CD4-positive, CD25-positive, alpha-beta regulatory T cell (primary cell): ENCODE results near the gene STAM. TPM values are rescaled to one million over a fixed set of nuclear protein-coding genes. Genes with fewer than 3 reads are reported as not detected.

ENCODE experiments used
- ATAC-seq, 2 donors: fragments of 150-1000 bp; cut with Tn5 transposase; one replicate each; pipeline ENCODE4 v1.10.0; 2021; ENCODE audit warnings: low read depth in 2 of 2, moderate number of reproducible peaks in 2 of 2, moderate library complexity in 1 of 2
- DNase-seq, 3 donors: peaks; one replicate each; pipeline versions ENCODE4 v3.0.0 to v3.0.0-alpha.2; 2012 to 2022; ENCODE audit warnings: mixed read lengths in 1 of 3
- H3K27ac ChIP-seq: one replicate; pipeline ENCODE4 v1.7.0; 2013; ENCODE audit warnings: mild to moderate bottlenecking, low read length; ENCODE audit not compliant: insufficient read depth, poor library complexity, severe bottlenecking
- H3K27me3 ChIP-seq: one replicate; pipeline ENCODE4 v1.7.0; 2013; ENCODE audit warnings: low read length; ENCODE audit not compliant: control insufficient read depth, insufficient read depth
- H3K36me3 ChIP-seq: one replicate; pipeline ENCODE4 v1.7.0; 2013; ENCODE audit warnings: mild to moderate bottlenecking, low read length, moderate library complexity; ENCODE audit not compliant: control insufficient read depth, insufficient read depth
- H3K4me1 ChIP-seq: 2 replicates; pipeline ENCODE4 v1.7.0; 2013; ENCODE audit warnings: mild to moderate bottlenecking, low read length; ENCODE audit not compliant: insufficient read depth, control insufficient read depth, poor library complexity, severe bottlenecking
- H3K4me3 ChIP-seq: one replicate; pipeline ENCODE4 v1.7.0; 2013; ENCODE audit warnings: low read depth, mild to moderate bottlenecking, low read length, moderate library complexity
- H3K9me3 ChIP-seq, 2 experiments: 1 replicate in 1 of 2; 2 replicates in 1 of 2; pipeline ENCODE4 v1.7.0; 2013; ENCODE audit warnings: low read length in 2 of 2, mild to moderate bottlenecking in 1 of 2, moderate library complexity in 1 of 2; ENCODE audit not compliant: control insufficient read depth in 2 of 2
- H3K27ac Mint-ChIP-seq, 3 donors: one replicate each; pipeline ENCODE4 v1.8.0; 2020 to 2022; ENCODE audit warnings: mild to moderate bottlenecking in 3 of 3, mixed read lengths in 3 of 3, moderate library complexity in 2 of 3
- H3K27me3 Mint-ChIP-seq: one replicate; pipeline ENCODE4 v1.8.0; 2022; ENCODE audit warnings: mild to moderate bottlenecking, mixed read lengths
- H3K36me3 Mint-ChIP-seq: one replicate; pipeline ENCODE4 v1.8.0; 2020; ENCODE audit warnings: mixed read lengths
- H3K4me1 Mint-ChIP-seq, 4 donors: one replicate each; pipeline ENCODE4 v1.8.0; 2020 to 2022; ENCODE audit warnings: mixed read lengths in 4 of 4, mild to moderate bottlenecking in 1 of 4
- H3K4me3 Mint-ChIP-seq, 4 donors: one replicate each; pipeline ENCODE4 v1.8.0; 2020 to 2022; ENCODE audit warnings: mild to moderate bottlenecking in 4 of 4, mixed read lengths in 4 of 4, moderate library complexity in 3 of 4
- H3K9me3 Mint-ChIP-seq, 7 donors: one replicate each; pipeline ENCODE4 v1.8.0; 2020 to 2022; ENCODE audit warnings: mixed read lengths in 7 of 7, mild to moderate bottlenecking in 3 of 7, moderate library complexity in 2 of 7
- polyA plus RNA-seq, 4 donors: library from polyadenylated mRNA; unstranded; fragments of 300-500 nt; fragmentation: Illumina TruSeq; gene quantifications; one replicate each; pipeline ENCODE4 v1.2.3, GENCODE V29; 2021
- total RNA-seq: library from RNA; stranded (reverse); gene quantifications from one replicate; pipeline ENCODE4 v1.2.3, GENCODE V29; 2022

Gene STAM
- total and polyA plus RNA-seq, 5 donors from 2014 or later, result 48.0 to 154 (median 69.6) TPM

DNA sequence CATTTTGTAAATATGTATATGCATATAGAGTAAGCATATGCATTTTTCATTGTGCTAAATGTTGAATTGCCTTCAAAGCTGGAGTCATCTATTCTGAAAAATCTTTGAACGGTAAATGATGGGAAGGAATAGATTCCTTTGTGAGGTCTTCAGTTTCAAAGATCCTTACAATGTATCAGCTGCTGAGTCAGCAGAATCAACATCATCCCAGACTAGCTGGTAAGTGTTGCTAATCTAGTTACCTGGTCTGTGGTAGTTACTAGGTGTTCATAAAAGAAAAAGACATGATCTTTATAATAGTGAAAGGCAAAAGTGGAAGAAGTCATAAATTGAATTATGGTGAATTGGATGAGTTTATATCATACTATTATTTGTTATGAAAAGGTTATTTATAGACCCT, 10.6 kb upstream of the STAM start:
- Histone ChIP-seq H3K27ac (no peak overlapping the region), H3K4me3 (no peak overlapping the region), H3K9me3 (no peaks in the 10 kb centered on the region), H3K27me3 (peaks cover 2% of the 10 kb centered on the region), H3K4me1 (no peaks in the 10 kb centered on the region), H3K36me3 (no peaks in the 10 kb centered on the region)
- Mint-ChIP-seq H3K27ac (no peak overlapping the region), H3K36me3 (no peaks in the 10 kb centered on the region), H3K27me3 (peaks cover 4% of the 10 kb centered on the region), H3K4me1 (no peaks in the 10 kb centered on the region), H3K9me3 (peaks cover 0 to 2% (median 0%) of the 10 kb centered on the region in 7 donors), H3K4me3 (no peak overlapping the region)
- no peak for ATAC-seq
- no peak for DNase-seq

GRCh38 chr10:17637869-17638268, 6.1 kb upstream of the STAM start:
- Histone ChIP-seq H3K36me3 (no peaks in the 10 kb centered on the region), H3K9me3 (peaks cover 0 to 2% of the 10 kb centered on the region in 2 experiments), H3K27ac (no peak overlapping the region), H3K4me1 (peaks cover 4% of the 10 kb centered on the region), H3K4me3 (no peak overlapping the region), H3K27me3 (peaks cover 2% of the 10 kb centered on the region)
- DNase-seq (no peak), ATAC-seq (no peak)
- H3K9me3 Mint-ChIP-seq, result peaks cover 0 to 4% (median 0%) of the 10 kb centered on the region in 7 donors
- peak overlapping the region in 1 of 4 donors; percentile 4 for H3K4me3 Mint-ChIP-seq
- H3K27ac Mint-ChIP-seq, result no peak overlapping the region
- H3K27me3 Mint-ChIP-seq, result peaks cover 4% of the 10 kb centered on the region
- H3K4me1 Mint-ChIP-seq, result peaks cover 0 to 12% (median 4%) of the 10 kb centered on the region in 4 donors
- H3K36me3 Mint-ChIP-seq, result no peaks in the 10 kb centered on the region

DNA sequence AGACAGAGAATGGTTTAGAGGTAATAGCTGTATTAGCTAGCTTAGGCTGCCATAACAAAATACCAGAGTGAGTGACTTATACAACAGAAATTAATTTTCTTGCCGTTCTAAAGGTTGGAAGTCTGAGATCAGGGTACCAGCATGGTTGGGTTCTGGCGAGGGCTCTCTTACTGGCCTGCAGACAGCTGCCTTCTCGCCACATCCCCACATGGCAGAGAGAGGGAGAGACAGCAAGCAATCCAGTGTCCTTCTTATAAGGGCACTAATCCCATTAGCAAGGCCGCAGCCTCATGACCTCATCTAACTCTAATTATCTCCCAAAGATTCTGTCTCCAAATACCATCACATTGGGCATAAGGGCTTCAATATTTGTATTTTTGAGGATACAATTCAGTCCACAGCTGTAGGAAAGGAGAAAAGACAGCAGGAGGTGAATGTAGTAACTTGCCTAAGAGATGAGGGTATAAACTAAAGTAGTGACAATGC, 3.6 kb upstream of the STAM start:
- H3K4me3 Mint-ChIP-seq, result peak overlapping the region in 2 of 4 donors; percentile 23 to 67
- no peak overlapping the region for H3K27ac Mint-ChIP-seq
- H3K4me1 Mint-ChIP-seq, result peaks cover 0 to 31% (median 8%) of the 10 kb centered on the region in 4 donors
- Histone ChIP-seq H3K9me3 (peaks cover 0 to 2% of the 10 kb centered on the region in 2 experiments), H3K4me1 (peaks cover 12% of the 10 kb centered on the region), H3K27ac (no peak overlapping the region), H3K4me3 (no peak overlapping the region), H3K27me3 (no peaks in the 10 kb centered on the region), H3K36me3 (no peaks in the 10 kb centered on the region)
- peaks cover 0 to 4% (median 0%) of the 10 kb centered on the region in 7 donors for H3K9me3 Mint-ChIP-seq
- H3K36me3 Mint-ChIP-seq, result peaks cover 10% of the 10 kb centered on the region
- ATAC-seq, result no peak
- H3K27me3 Mint-ChIP-seq, result peaks cover 9% of the 10 kb centered on the region
- no peak for DNase-seq

DNA sequence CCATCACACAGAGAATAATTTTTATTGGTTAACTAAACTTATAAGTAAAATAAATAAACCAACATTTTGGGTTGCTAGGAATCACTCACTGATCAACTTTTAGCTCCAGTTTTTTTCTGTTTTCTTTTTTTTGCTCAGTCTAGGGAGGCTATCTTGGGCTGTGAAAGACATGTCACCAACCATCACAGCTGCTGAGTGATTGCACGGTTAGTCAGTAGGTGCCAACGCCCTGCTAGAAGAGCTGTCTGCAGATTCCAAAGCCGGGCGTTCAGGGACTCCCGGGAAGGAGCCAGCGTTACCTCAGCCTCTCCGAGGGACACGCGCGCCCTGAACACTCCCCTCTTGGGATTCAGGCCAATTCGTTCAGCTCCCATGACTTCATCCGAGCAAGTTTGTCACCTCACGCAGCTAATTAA, 604 bp upstream of the STAM start:
- H3K4me1 ChIP-seq, result peaks cover 35% of the 10 kb centered on the region
- no peaks in the 10 kb centered on the region for H3K27me3 ChIP-seq
- H3K9me3 ChIP-seq, result peaks cover 0 to 2% of the 10 kb centered on the region in 2 experiments
- Mint-ChIP-seq H3K4me3 (peak overlapping the region; percentile 94 to 100 (median 100)), H3K36me3 (peaks cover 28% of the 10 kb centered on the region), H3K9me3 (peaks cover 0 to 1% (median 0%) of the 10 kb centered on the region in 7 donors), H3K27me3 (peaks cover 5% of the 10 kb centered on the region), H3K4me1 (peaks cover under 1 to 54% (median 18%) of the 10 kb centered on the region in 4 donors), H3K27ac (peak overlapping the region; percentile 100)
- DNase-seq (peak in 1 of 3 donors; percentile 29), ATAC-seq (peak in 1 of 2 donors; percentile 2)
- peaks cover 11% of the 10 kb centered on the region for H3K36me3 ChIP-seq
- peak overlapping the region; percentile 100 for H3K4me3 ChIP-seq
- peak overlapping the region; percentile 97 for H3K27ac ChIP-seq

DNA sequence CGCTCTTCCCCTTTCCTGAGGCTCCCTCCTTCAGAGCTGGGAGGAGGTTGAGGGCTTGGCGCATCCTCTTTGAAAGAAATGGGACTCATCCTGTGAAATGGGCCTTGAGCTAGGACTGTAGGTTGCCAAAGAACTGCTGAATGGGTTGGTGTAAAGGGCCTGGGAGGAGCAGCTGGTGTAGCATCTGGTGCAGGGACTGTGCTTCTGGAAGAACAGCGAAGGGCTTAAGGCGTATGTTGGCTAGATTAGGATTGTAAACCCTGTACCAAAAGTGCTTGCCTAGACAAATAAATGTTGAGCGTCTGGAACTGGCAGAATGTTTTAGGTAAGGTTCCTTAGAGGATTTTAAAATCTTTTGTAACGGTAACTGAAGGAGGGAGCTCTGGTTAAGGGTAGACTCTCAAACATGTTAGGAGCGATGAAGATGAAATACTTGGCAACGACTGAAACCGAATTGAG, 563 bp downstream of the STAM start:
- H3K4me1 ChIP-seq, result peaks cover 43% of the 10 kb centered on the region
- DNase-seq, result peak in 1 of 3 donors; percentile 54
- H3K4me3 ChIP-seq, result peak overlapping the region; percentile 100

DNA sequence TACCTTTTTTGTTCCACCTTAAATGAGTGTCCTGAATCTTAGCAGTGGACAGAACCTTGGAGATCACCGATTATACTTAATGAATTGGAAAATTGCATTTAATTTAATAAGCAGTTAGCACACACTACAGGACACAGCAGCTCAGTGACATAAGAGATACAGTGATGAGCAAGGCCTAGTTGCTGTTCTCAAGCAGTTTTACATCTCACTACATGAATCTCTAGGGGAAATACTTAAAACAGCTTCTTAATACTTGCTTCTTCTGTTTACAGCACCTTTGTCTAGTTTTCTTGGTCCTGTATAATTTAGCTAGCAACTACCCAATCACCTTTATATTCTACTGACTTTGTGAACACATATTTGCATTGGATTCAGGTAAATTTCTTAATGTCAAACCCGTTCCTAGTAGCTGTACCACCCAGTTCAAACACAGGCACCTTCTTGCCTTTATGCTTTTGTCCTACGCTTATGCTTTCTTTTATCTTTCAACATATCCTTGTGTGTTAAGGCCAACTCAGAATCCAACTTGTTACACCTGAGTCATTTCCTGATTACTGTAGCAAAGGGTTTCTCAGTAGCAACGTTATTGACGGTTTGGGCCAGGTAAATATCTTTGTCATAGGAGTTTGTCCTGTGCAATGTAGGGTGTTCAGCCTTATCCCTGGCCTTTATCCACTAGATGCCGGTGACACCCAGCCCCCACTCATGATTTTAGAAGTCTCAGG, 1.8 kb downstream of the STAM start:
- ATAC-seq (peak; percentile 40 to 44), DNase-seq (peak in 2 of 3 donors; percentile 45 to 87)
- Mint-ChIP-seq H3K27ac (peak overlapping the region; percentile 68 to 100 (median 100)), H3K9me3 (peaks cover 0 to 2% (median 0%) of the 10 kb centered on the region in 7 donors), H3K4me1 (peaks cover 6 to 78% (median 38%) of the 10 kb centered on the region in 4 donors), H3K4me3 (peak overlapping the region; percentile 94 to 100 (median 100)), H3K36me3 (peaks cover 39% of the 10 kb centered on the region), H3K27me3 (peaks cover 5% of the 10 kb centered on the region)
- Histone ChIP-seq H3K27ac (peak overlapping the region; percentile 97), H3K9me3 (no peaks in the 10 kb centered on the region), H3K4me3 (peak overlapping the region; percentile 100), H3K36me3 (peaks cover 13% of the 10 kb centered on the region), H3K4me1 (peaks cover 55% of the 10 kb centered on the region), H3K27me3 (no peaks in the 10 kb centered on the region)

More for the DNA sequence above, 563 bp downstream of the STAM start:
- H3K27me3 Mint-ChIP-seq, result peaks cover 5% of the 10 kb centered on the region
- no peaks in the 10 kb centered on the region for H3K27me3 ChIP-seq
- H3K36me3 ChIP-seq, result peaks cover 11% of the 10 kb centered on the region
- peak overlapping the region; percentile 94 to 100 (median 100) for H3K4me3 Mint-ChIP-seq
- peaks cover 31% of the 10 kb centered on the region for H3K36me3 Mint-ChIP-seq
- peaks cover 6 to 65% (median 28%) of the 10 kb centered on the region in 4 donors for H3K4me1 Mint-ChIP-seq
- ATAC-seq, result no peak
- H3K27ac ChIP-seq, result peak overlapping the region; percentile 97
- H3K27ac Mint-ChIP-seq, result peak overlapping the region; percentile 100
- H3K9me3 Mint-ChIP-seq, result peaks cover 0 to 2% (median 0%) of the 10 kb centered on the region in 7 donors
- peaks cover 0 to 2% of the 10 kb centered on the region in 2 experiments for H3K9me3 ChIP-seq

GRCh38 chr10:17647326-17647725, 3.4 kb downstream of the STAM start:
- Histone ChIP-seq H3K4me1 (peaks cover 70% of the 10 kb centered on the region), H3K36me3 (peaks cover 13% of the 10 kb centered on the region), H3K4me3 (peak overlapping the region; percentile 100), H3K9me3 (no peaks in the 10 kb centered on the region), H3K27me3 (no peaks in the 10 kb centered on the region), H3K27ac (peak overlapping the region; percentile 97)
- ATAC-seq (no peak), DNase-seq (no peak)
- Mint-ChIP-seq H3K27ac (peak overlapping the region; percentile 72 to 100 (median 94)), H3K4me3 (peak overlapping the region; percentile 94 to 100 (median 98)), H3K27me3 (peaks cover 5% of the 10 kb centered on the region), H3K4me1 (peaks cover 20 to 84% (median 50%) of the 10 kb centered on the region in 4 donors), H3K36me3 (peaks cover 50% of the 10 kb centered on the region), H3K9me3 (peaks cover 0 to 2% (median 0%) of the 10 kb centered on the region in 7 donors)
